Measurements from ENCODE around the gene YIPF7. TPM values are rescaled to one million over a fixed set of nuclear protein-coding genes. Genes with fewer than 3 reads are reported as not detected.

Gene YIPF7
- total RNA-seq, 1 experiment from 2014 or later, result not detected

GRCh38 chr4:44675366-44675765, 23.9 kb upstream of the YIPF7 start:
- no TSS peak for BruUV-seq (replicated peaks)
- no peaks in the 10 kb centered on the region for H3K9me3 ChIP-seq (ENCODE audit: control insufficient read depth, insufficient read depth, low read depth, low read length)
- CTCF ChIA-PET, result interaction anchor here (0.8 kb wide), 1 partner anchor 46 kb away, joined by 3 read pairs; no protein-coding TSS in a partner anchor

GRCh38 chr4:44674471-44674870, 23.0 kb upstream of the YIPF7 start:
- no peak overlapping the region for H3K27ac ChIP-seq (ENCODE audit: low read length)

More at GRCh38 chr4:44675366-44675765, 23.9 kb upstream of the YIPF7 start:
- Histone ChIP-seq H3K4me1 (ENCODE audit: control insufficient read depth, insufficient read depth, low read length) (no peaks in the 10 kb centered on the region; the same call in 1 of the 2 replicates), H3K27me3 (ENCODE audit: control insufficient read depth, insufficient read depth, low read length) (no peaks in the 10 kb centered on the region), H3K4me3 (ENCODE audit: low read depth in 2 of 2, low read length in 2 of 2) (no peak overlapping the region), H3K36me3 (ENCODE audit: control insufficient read depth, insufficient read depth, low read length) (peaks cover 8% of the 10 kb centered on the region; the same call in 1 of the 2 replicates), H3K27ac (ENCODE audit: low read length) (no peak overlapping the region)
- no peak for DNase-seq (ENCODE audit: low read depth, low spot score)
- no peak for TF ChIP-seq CTCF (IDR thresholded peaks at IDR 0.05)
- ATAC-seq, result no peak
- POLR2A ChIA-PET, result interaction anchor here (0.6 kb wide), 1 partner anchor 33 kb away, joined by 3 read pairs; no protein-coding TSS in a partner anchor
- intact Hi-C loops (cut with micrococcal nuclease; ENCODE audit: unreplicated experiment), result no loop called here
- in situ Hi-C loops (cut with HindIII; ENCODE audit: low pct_unique_long_range_greater_than_20kb, low sequenced_read_pairs), result no loop called here

More at GRCh38 chr4:44674471-44674870, 23.0 kb upstream of the YIPF7 start:
- H3K9me3 ChIP-seq (ENCODE audit: control insufficient read depth, insufficient read depth, low read depth, low read length), result no peaks in the 10 kb centered on the region
- CTCF ChIA-PET, result no interaction called here
- ATAC-seq (no peak), DNase-seq (ENCODE audit: low read depth, low spot score) (no peak)
- no TSS peak for BruUV-seq (replicated peaks)
- peaks cover 8% of the 10 kb centered on the region; the same call in 1 of the 2 replicates for H3K36me3 ChIP-seq (ENCODE audit: control insufficient read depth, insufficient read depth, low read length)
- no peaks in the 10 kb centered on the region for H3K27me3 ChIP-seq (ENCODE audit: control insufficient read depth, insufficient read depth, low read length)
- TF ChIP-seq SIN3A (IDR thresholded peaks at IDR 0.05; ENCODE audit: borderline replicate concordance, insufficient read depth, low read depth, low read length) (no peak), CTCF (IDR thresholded peaks at IDR 0.05) (peak; percentile 11; the same call in 1 of the 2 replicates), REST (IDR thresholded peaks at IDR 0.05; ENCODE audit: insufficient read depth in 1 of 2, low read depth in 2 of 2, low read length in 1 of 2) (no peak), TCF7L2 (IDR thresholded peaks at IDR 0.05; ENCODE audit: low read depth, low read length) (no peak)
- intact Hi-C loops (cut with micrococcal nuclease; ENCODE audit: unreplicated experiment), result no loop called here
- H3K4me1 ChIP-seq (ENCODE audit: control insufficient read depth, insufficient read depth, low read length), result no peaks in the 10 kb centered on the region
- in situ Hi-C loops (cut with HindIII; ENCODE audit: low pct_unique_long_range_greater_than_20kb, low sequenced_read_pairs), result no loop called here
- H3K4me3 ChIP-seq (ENCODE audit: low read depth in 2 of 2, low read length in 2 of 2), result no peak overlapping the region
- POLR2A ChIA-PET, result no interaction called here
